HEK293 (cell line): ENCODE measurements around the gene CPT1A.

ENCODE experiments used
- CTCF ChIP-seq: fragments of 450-650 bp; formaldehyde crosslinking; IDR thresholded peaks from 2 replicates; pipeline ENCODE4 v1.5.1; 2016; ENCODE audit warnings: missing biosample characterization, missing genetic modification characterization
- KLF9 ChIP-seq: fragments of 450-650 bp; formaldehyde crosslinking; IDR thresholded peaks from 2 replicates; pipeline ENCODE4 v1.5.1; 2016; ENCODE audit warnings: missing biosample characterization, missing genetic modification characterization, low read depth
- REST ChIP-seq: fragments of 450-650 bp; formaldehyde crosslinking; IDR thresholded peaks from 2 replicates; pipeline ENCODE4 v1.5.1; 2016; ENCODE audit warnings: missing biosample characterization, missing genetic modification characterization
- ZNF121 ChIP-seq: fragments of 450-650 bp; formaldehyde crosslinking; IDR thresholded peaks from 2 replicates; pipeline ENCODE4 v1.5.1; 2016; ENCODE audit warnings: missing biosample characterization, missing genetic modification characterization
- ZNF140 ChIP-seq: fragments of 450-650 bp; formaldehyde crosslinking; IDR thresholded peaks from 2 replicates; pipeline ENCODE4 v1.5.1; 2016; ENCODE audit warnings: missing biosample characterization, missing genetic modification characterization
- ZNF157 ChIP-seq: fragments of 450-650 bp; formaldehyde crosslinking; IDR thresholded peaks from 2 replicates; pipeline ENCODE4 v1.5.1; 2016; ENCODE audit warnings: missing biosample characterization, missing genetic modification characterization
- ZNF174 ChIP-seq: fragments of 450-650 bp; formaldehyde crosslinking; IDR thresholded peaks from 2 replicates; pipeline ENCODE4 v1.5.0; 2017; ENCODE audit warnings: missing biosample characterization, mild to moderate bottlenecking, missing genetic modification characterization
- ZNF391 ChIP-seq: fragments of 450-650 bp; formaldehyde crosslinking; IDR thresholded peaks from 2 replicates; pipeline ENCODE4 v1.5.1; 2016; ENCODE audit warnings: low read depth, missing biosample characterization, missing genetic modification characterization, borderline replicate concordance
- ZNF544 ChIP-seq: fragments of 450-650 bp; formaldehyde crosslinking; IDR thresholded peaks from 2 replicates; pipeline ENCODE4 v1.5.0; 2017; ENCODE audit warnings: missing biosample characterization, missing genetic modification characterization
- ZNF571 ChIP-seq: fragments of 450-650 bp; formaldehyde crosslinking; IDR thresholded peaks from 2 replicates; pipeline ENCODE4 v1.5.0; 2017; ENCODE audit warnings: missing biosample characterization, missing genetic modification characterization
- ZNF785 ChIP-seq: fragments of 450-650 bp; formaldehyde crosslinking; IDR thresholded peaks from 2 replicates; pipeline ENCODE4 v1.5.1; 2016; ENCODE audit warnings: missing biosample characterization, missing genetic modification characterization
- ZSCAN5A ChIP-seq: fragments of 450-650 bp; formaldehyde crosslinking; IDR thresholded peaks from 2 replicates; pipeline ENCODE4 v1.5.1; 2016; ENCODE audit warnings: missing biosample characterization, missing genetic modification characterization

- TF ChIP-seq ZNF140 (tag by site-specific recombination) (no peak), REST (tag by site-specific recombination) (no peak), ZSCAN5A (tag by site-specific recombination) (no peak), ZNF785 (tag by site-specific recombination) (no peak), ZNF544 (tag by site-specific recombination) (no peak), CTCF (tag by site-specific recombination) (no peak), ZNF174 (tag by site-specific recombination) (no peak), ZNF121 (tag by site-specific recombination) (no peak), ZNF571 (tag by site-specific recombination) (no peak), KLF9 (tag by site-specific recombination) (no peak), ZNF391 (tag by site-specific recombination) (no peak), ZNF157 (tag by site-specific recombination) (no peak)
These were observed 39.1 kb upstream of the CPT1A start for GRCh38 chr11:68880851-68881250.
